ENCODE data around the gene RAB12.
"Not testable (repeated sequence)": the region's sequence is repeated elsewhere in the genome, so short reads cannot be mapped to it uniquely, and the experiment has no call there.

The RAB12 gene

GRCh38 chr18:8639762-8640161, 30.5 kb downstream of the RAB12 start:
- Mint-ChIP-seq H3K27ac (no peak overlapping the region), H3K27me3 (no peaks in the 10 kb centered on the region), H3K4me3 (no peak overlapping the region), H3K4me1 (ENCODE audit: low read depth) (no peaks in the 10 kb centered on the region), H3K9me3 (no peaks in the 10 kb centered on the region), H3K36me3 (ENCODE audit: low read depth) (peaks cover 68% of the 10 kb centered on the region)
- intact Hi-C loops (cut with micrococcal nuclease) = no loop called here

GRCh38 chr18:8643326-8643878, 34.2 kb downstream of the RAB12 start:
- Mint-ChIP-seq H3K4me3 (no peak overlapping the region), H3K4me1 (ENCODE audit: low read depth) (no peaks in the 10 kb centered on the region), H3K27ac (no peak overlapping the region), H3K27me3 (no peaks in the 10 kb centered on the region), H3K9me3 (no peaks in the 10 kb centered on the region), H3K36me3 (ENCODE audit: low read depth) (peaks cover 32% of the 10 kb centered on the region)
- intact Hi-C loops (cut with micrococcal nuclease) = no loop called here

GRCh38 chr18:8647359-8647758, 38.1 kb downstream of the RAB12 start:
- H3K27ac Mint-ChIP-seq; H3K4me1 Mint-ChIP-seq (ENCODE audit: low read depth); H3K9me3 Mint-ChIP-seq; intact Hi-C loops (cut with micrococcal nuclease); H3K36me3 Mint-ChIP-seq (ENCODE audit: low read depth); H3K4me3 Mint-ChIP-seq: not testable (repeated sequence)
- peaks cover 10% of the 10 kb centered on the region for H3K27me3 Mint-ChIP-seq

- peaks cover 18% of the 10 kb centered on the region for H3K27me3 Mint-ChIP-seq
- intact Hi-C loops (cut with micrococcal nuclease) = loop anchor here (5.0 kb wide), 2 partner anchors 406 to 866 kb away; no protein-coding TSS in a partner anchor
- H3K27ac Mint-ChIP-seq; H3K36me3 Mint-ChIP-seq (ENCODE audit: low read depth); H3K9me3 Mint-ChIP-seq; H3K4me1 Mint-ChIP-seq (ENCODE audit: low read depth); H3K4me3 Mint-ChIP-seq: not testable (repeated sequence)
These were observed 42.4 kb downstream of the RAB12 start for GRCh38 chr18:8651478-8652261.

GRCh38 chr18:8654503-8655451, 45.5 kb downstream of the RAB12 start:
- no peaks in the 10 kb centered on the region for H3K36me3 Mint-ChIP-seq (ENCODE audit: low read depth)
- H3K9me3 Mint-ChIP-seq = no peaks in the 10 kb centered on the region
- no peak overlapping the region for H3K27ac Mint-ChIP-seq
- H3K4me1 Mint-ChIP-seq (ENCODE audit: low read depth) = no peaks in the 10 kb centered on the region
- H3K4me3 Mint-ChIP-seq = no peak overlapping the region
- intact Hi-C loops (cut with micrococcal nuclease) = loop anchor here (1.0 to 5.0 kb wide), 3 partner anchors 334 to 863 kb away; no protein-coding TSS in a partner anchor
- H3K27me3 Mint-ChIP-seq = peaks cover 17% of the 10 kb centered on the region

- H3K4me3 Mint-ChIP-seq = no peak overlapping the region
- H3K9me3 Mint-ChIP-seq = no peaks in the 10 kb centered on the region
- no peak overlapping the region for H3K27ac Mint-ChIP-seq
- H3K36me3 Mint-ChIP-seq (ENCODE audit: low read depth) = no peaks in the 10 kb centered on the region
- H3K4me1 Mint-ChIP-seq (ENCODE audit: low read depth) = no peaks in the 10 kb centered on the region
- peaks cover 18% of the 10 kb centered on the region for H3K27me3 Mint-ChIP-seq
- intact Hi-C loops (cut with micrococcal nuclease) = no loop called here
These were observed 47.0 kb downstream of the RAB12 start for GRCh38 chr18:8656232-8656631.

- H3K27ac Mint-ChIP-seq = no peak overlapping the region
- no peak overlapping the region for H3K4me3 Mint-ChIP-seq
- peaks cover 20% of the 10 kb centered on the region for H3K27me3 Mint-ChIP-seq
- intact Hi-C loops (cut with micrococcal nuclease) = no loop called here
- H3K4me1 Mint-ChIP-seq (ENCODE audit: low read depth) = no peaks in the 10 kb centered on the region
- H3K36me3 Mint-ChIP-seq (ENCODE audit: low read depth) = no peaks in the 10 kb centered on the region
- H3K9me3 Mint-ChIP-seq = no peaks in the 10 kb centered on the region
These were observed 48.0 kb downstream of the RAB12 start for GRCh38 chr18:8657050-8657820.

GRCh38 chr18:8657873-8658470, 48.7 kb downstream of the RAB12 start:
- Mint-ChIP-seq H3K9me3 (no peaks in the 10 kb centered on the region), H3K27ac (no peak overlapping the region), H3K36me3 (ENCODE audit: low read depth) (no peaks in the 10 kb centered on the region), H3K4me1 (ENCODE audit: low read depth) (no peaks in the 10 kb centered on the region), H3K27me3 (peaks cover 22% of the 10 kb centered on the region), H3K4me3 (no peak overlapping the region)
- intact Hi-C loops (cut with micrococcal nuclease) = no loop called here

- no peaks in the 10 kb centered on the region for H3K9me3 Mint-ChIP-seq
- no peaks in the 10 kb centered on the region for H3K36me3 Mint-ChIP-seq (ENCODE audit: low read depth)
- H3K27me3 Mint-ChIP-seq = peaks cover 23% of the 10 kb centered on the region
- intact Hi-C loops (cut with micrococcal nuclease) = no loop called here
- H3K4me3 Mint-ChIP-seq = no peak overlapping the region
- no peak overlapping the region for H3K27ac Mint-ChIP-seq
- no peaks in the 10 kb centered on the region for H3K4me1 Mint-ChIP-seq (ENCODE audit: low read depth)
These were observed 49.7 kb downstream of the RAB12 start for GRCh38 chr18:8658858-8659485.

- no peaks in the 10 kb centered on the region for H3K9me3 Mint-ChIP-seq
- H3K4me3 Mint-ChIP-seq = no peak overlapping the region
- peaks cover 23% of the 10 kb centered on the region for H3K27me3 Mint-ChIP-seq
- no peaks in the 10 kb centered on the region for H3K36me3 Mint-ChIP-seq (ENCODE audit: low read depth)
- intact Hi-C loops (cut with micrococcal nuclease) = no loop called here
- no peaks in the 10 kb centered on the region for H3K4me1 Mint-ChIP-seq (ENCODE audit: low read depth)
- no peak overlapping the region for H3K27ac Mint-ChIP-seq
These were observed 50.5 kb downstream of the RAB12 start for GRCh38 chr18:8659609-8660242.

- Mint-ChIP-seq H3K27ac (no peak overlapping the region), H3K27me3 (peaks cover 21% of the 10 kb centered on the region)
These were observed 51.1 kb downstream of the RAB12 start for GRCh38 chr18:8660316-8660715.

GRCh38 chr18:8661754-8662559, 52.7 kb downstream of the RAB12 start:
- Mint-ChIP-seq H3K27me3 (peaks cover 20% of the 10 kb centered on the region), H3K9me3 (no peaks in the 10 kb centered on the region), H3K4me3 (no peak overlapping the region), H3K4me1 (ENCODE audit: low read depth) (no peaks in the 10 kb centered on the region), H3K36me3 (ENCODE audit: low read depth) (no peaks in the 10 kb centered on the region), H3K27ac (no peak overlapping the region)
- intact Hi-C loops (cut with micrococcal nuclease) = no loop called here

More at GRCh38 chr18:8660316-8660715, 51.1 kb downstream of the RAB12 start:
- intact Hi-C loops (cut with micrococcal nuclease) = no loop called here
- no peaks in the 10 kb centered on the region for H3K4me1 Mint-ChIP-seq (ENCODE audit: low read depth)
- H3K9me3 Mint-ChIP-seq = no peaks in the 10 kb centered on the region
- H3K4me3 Mint-ChIP-seq = no peak overlapping the region
- H3K36me3 Mint-ChIP-seq (ENCODE audit: low read depth) = no peaks in the 10 kb centered on the region

All from dendritic cell treated with granulocyte-macrophage colony-stimulating factor and Interleukin-4, amounts not matched to agents 40 ng/mL and 50 ng/mL, for 4 days (primary cell).